H1 (cell line): ENCODE data around the gene C5orf15. TPM values are rescaled to one million over a fixed set of nuclear protein-coding genes. Genes with fewer than 3 reads are reported as not detected.

Experiments
- CTCF ChIA-PET: fragments of 300-600 bp; sonication (Branson Sonifier 250); formaldehyde crosslinking; loops from one replicate; lab custom pipeline; 2021; ENCODE audit not compliant: partially characterized antibody; lab: Charles Lee
- POLR2A ChIA-PET: fragments of 300-600 bp; sonication (Branson Sonifier 250); formaldehyde crosslinking; loops from one replicate; lab custom pipeline; 2021; ENCODE audit warnings: inconsistent platforms; ENCODE audit not compliant: partially characterized antibody; lab: Charles Lee
- DNase-seq, 2 experiments: peaks; one replicate each; pipeline versions ENCODE4 v3.0.0 to v3.0.0-alpha.2; 2010 to 2022; ENCODE audit warnings: low spot score in 2 of 2, low read depth in 1 of 2, mixed read lengths in 1 of 2
- FAIRE-seq: peaks from 2 replicates; lab custom pipeline; 2011; peaks lifted over from hg19 to GRCh38; lab: Jason Lieb, UNC
- H2AFZ ChIP-seq: 2 replicates; pipeline ENCODE4 v1.8.1; 2012; ENCODE audit warnings: low read length, inconsistent platforms
- H2AK5ac ChIP-seq: 2 replicates; pipeline ENCODE4 v1.6.1; 2013; ENCODE audit warnings: low read depth, low read length
- H2BK120ac ChIP-seq: replicated peaks from 2 replicates; pipeline ENCODE3; 2013; ENCODE audit warnings: low read depth, low read length, inconsistent platforms
- H2BK12ac ChIP-seq: 2 replicates; pipeline ENCODE4 v1.6.1; 2013; ENCODE audit warnings: low read depth, low read length
- H2BK15ac ChIP-seq: 2 replicates; pipeline ENCODE4 v1.6.1; 2013; ENCODE audit warnings: low read length
- H2BK20ac ChIP-seq: 2 replicates; pipeline ENCODE4 v1.6.1; 2013; ENCODE audit warnings: low read length
- H2BK5ac ChIP-seq: 2 replicates; pipeline ENCODE4 v1.6.1; 2013; ENCODE audit warnings: low read depth, low read length
- H3K14ac ChIP-seq: 2 replicates; pipeline ENCODE4 v1.6.1; 2013; ENCODE audit warnings: inconsistent platforms; ENCODE audit not compliant: insufficient read length
- H3K18ac ChIP-seq: 2 replicates; pipeline ENCODE4 v1.6.1; 2013; ENCODE audit warnings: low read length; ENCODE audit errors: extremely low read depth
- H3K23ac ChIP-seq: 2 replicates; pipeline ENCODE4 v1.6.1; 2013; ENCODE audit warnings: inconsistent platforms; ENCODE audit not compliant: insufficient read length
- H3K23me2 ChIP-seq: 2 replicates; pipeline ENCODE4 v1.6.1; 2013; ENCODE audit warnings: low read depth, low read length
- H3K27ac ChIP-seq: 2 replicates; pipeline ENCODE4 v1.6.1; 2011; ENCODE audit warnings: low read depth, low read length, inconsistent platforms
- H3K27me3 ChIP-seq, 4 experiments: replicated peaks in 1 of 4; 1 replicate in 1 of 4; 2 replicates in 3 of 4; pipeline versions ENCODE4 v1.6.1 to v1.8.1; 2011 to 2013; ENCODE audit warnings: low read length in 3 of 4, mild to moderate bottlenecking in 3 of 4, inconsistent platforms in 2 of 4, mixed read lengths in 2 of 4, moderate library complexity in 1 of 4; ENCODE audit not compliant: control insufficient read depth in 3 of 4, insufficient read depth in 3 of 4; ENCODE audit errors: extremely low read depth in 1 of 4
- H3K36me3 ChIP-seq, 4 experiments: 2 replicates each; pipeline versions ENCODE4 v1.6.1 to v1.8.1; 2011 to 2013; ENCODE audit warnings: mild to moderate bottlenecking in 4 of 4, low read length in 3 of 4, moderate library complexity in 2 of 4, control low read depth in 1 of 4, inconsistent platforms in 1 of 4; ENCODE audit not compliant: insufficient read depth in 4 of 4, control insufficient read depth in 2 of 4
- H3K4ac ChIP-seq: replicated peaks from 2 replicates; pipeline ENCODE3; 2013; ENCODE audit warnings: low read length, low read depth, mixed read lengths, inconsistent platforms; ENCODE audit not compliant: insufficient read length
- H3K4me1 ChIP-seq, 4 experiments: replicated peaks in 1 of 4; 1 replicate in 1 of 4; 2 replicates in 3 of 4; pipeline versions ENCODE4 v1.6.1 to v1.8.1; 2011 to 2013; ENCODE audit warnings: low read length in 3 of 4, inconsistent platforms in 2 of 4, mixed read lengths in 1 of 4; ENCODE audit not compliant: insufficient read depth in 4 of 4, control insufficient read depth in 3 of 4
- H3K4me2 ChIP-seq, 2 experiments: 2 replicates each; pipeline versions ENCODE4 v1.6.1 to v1.8.1; 2011 to 2013; ENCODE audit warnings: low read depth in 2 of 2, low read length in 2 of 2, control low read depth in 1 of 2, inconsistent platforms in 1 of 2, mild to moderate bottlenecking in 1 of 2; ENCODE audit not compliant: insufficient read depth in 1 of 2
- H3K4me3 ChIP-seq, 4 experiments: fragments of 200-600, 300-600 bp in 1 of 4; sonication (generic), shearing (Covaris generic), sonication (Bioruptor Twin) in 1 of 4; 2 replicates each; pipeline versions ENCODE4 v1.5.1 to v1.8.1; 2011 to 2016; ENCODE audit warnings: low read length in 4 of 4, low read depth in 3 of 4, control low read depth in 2 of 4, inconsistent platforms in 2 of 4, mild to moderate bottlenecking in 2 of 4, mixed read lengths in 1 of 4, moderate library complexity in 1 of 4; ENCODE audit not compliant: insufficient read depth in 2 of 4; ENCODE audit errors: extremely low read depth in 1 of 4
- H3K56ac ChIP-seq: replicated peaks from 2 replicates; pipeline ENCODE3; 2013; ENCODE audit warnings: low read depth, mild to moderate bottlenecking, mixed read lengths, low read length, inconsistent platforms; ENCODE audit not compliant: insufficient read length
- H3K79me1 ChIP-seq: 2 replicates; pipeline ENCODE4 v1.6.1; 2013; ENCODE audit warnings: low read depth, low read length, control low read depth
- H3K79me2 ChIP-seq, 2 experiments: 2 replicates each; pipeline versions ENCODE4 v1.6.1 to v1.8.1; 2012 to 2013; ENCODE audit warnings: low read length in 2 of 2, mild to moderate bottlenecking in 2 of 2, inconsistent platforms in 1 of 2; ENCODE audit not compliant: insufficient read depth in 2 of 2, control insufficient read depth in 1 of 2
- H3K9ac ChIP-seq, 4 experiments: replicated peaks in 1 of 4; 1 replicate in 1 of 4; 2 replicates in 3 of 4; pipeline versions ENCODE4 v1.6.1 to v1.8.1; 2011 to 2013; ENCODE audit warnings: low read depth in 3 of 4, low read length in 3 of 4, control low read depth in 2 of 4, mild to moderate bottlenecking in 2 of 4, moderate library complexity in 2 of 4, inconsistent platforms in 1 of 4; ENCODE audit errors: extremely low read depth in 1 of 4
- H3K9me3 ChIP-seq, 2 experiments: 2 replicates each; pipeline versions ENCODE4 v1.6.1 to v1.8.1; 2012 to 2013; ENCODE audit warnings: mild to moderate bottlenecking in 2 of 2, moderate library complexity in 2 of 2, control low read depth in 1 of 2, inconsistent platforms in 1 of 2, low read depth in 1 of 2, low read length in 1 of 2, mixed read lengths in 1 of 2; ENCODE audit not compliant: insufficient read depth in 2 of 2
- H4K20me1 ChIP-seq, 2 experiments: replicated peaks in 1 of 2; 2 replicates each; pipeline versions ENCODE3 to v1.8.1; 2011 to 2013; ENCODE audit warnings: inconsistent platforms in 2 of 2, low read length in 2 of 2, mild to moderate bottlenecking in 1 of 2; ENCODE audit not compliant: insufficient read depth in 2 of 2, control insufficient read depth in 1 of 2
- H4K5ac ChIP-seq: 2 replicates; pipeline ENCODE4 v1.6.1; 2013; ENCODE audit warnings: low read length, low read depth, mixed read lengths, inconsistent platforms; ENCODE audit not compliant: insufficient read length
- H4K8ac ChIP-seq: 2 replicates; pipeline ENCODE4 v1.8.0; 2013; ENCODE audit warnings: mild to moderate bottlenecking, moderate library complexity, low read length, inconsistent platforms; ENCODE audit not compliant: insufficient read depth; ENCODE audit errors: extremely low read depth
- H4K91ac ChIP-seq: replicated peaks from 2 replicates; pipeline ENCODE3; 2013; ENCODE audit warnings: low read length, mixed read lengths, inconsistent platforms; ENCODE audit not compliant: insufficient read length
- GABPA ChIP-seq: IDR thresholded peaks from 2 replicates; pipeline ENCODE4 v1.6.1; 2011; ENCODE audit warnings: mild to moderate bottlenecking, low read length, moderate library complexity, borderline replicate concordance; ENCODE audit not compliant: insufficient read depth
- MAX ChIP-seq: IDR thresholded peaks from 2 replicates; pipeline ENCODE4 v1.6.1; 2012; ENCODE audit warnings: inconsistent platforms
- TBP ChIP-seq: IDR thresholded peaks from 2 replicates; pipeline ENCODE4 v1.6.1; 2011; ENCODE audit warnings: low read depth, low read length, improper control_type of control experiment
- TEAD4 ChIP-seq: IDR thresholded peaks from 2 replicates; pipeline ENCODE4 v1.6.1; 2012; ENCODE audit warnings: low read depth, low read length, inconsistent platforms, mixed read lengths
- WGBS, 2 experiments: shearing (Covaris generic) in 1 of 2; methylation state at CpG; one replicate each; pipeline versions ENCODE4 v1.1.6 to v1.1.7; 2013 to 2015; ENCODE audit warnings: low lambda C conversion rate in 2 of 2, mixed read lengths in 2 of 2, inconsistent platforms in 1 of 2, low coverage in 1 of 2, missing lambda C conversion rate in 1 of 2; ENCODE audit not compliant: insufficient replicate concordance in 2 of 2, insufficient coverage in 1 of 2, insufficient read length in 1 of 2; ENCODE audit errors: extremely low coverage in 1 of 2, missing lambda C conversion rate in 1 of 2; 5-methylcytosine and 5-hydroxymethylcytosine counted together
- polyA plus RNA-seq, 7 experiments: library from polyadenylated mRNA; depleted of rRNA in 3 of 7; stranded (reverse) in 5 of 7; unstranded in 2 of 7; fragments of >200 nt in 5 of 7; fragments of 200-250 nt in 2 of 7; gene quantifications; 1 replicate in 5 of 7; 2 replicates in 1 of 7; 4 replicates in 1 of 7; pipeline versions ENCODE4 v1.2.1 to v1.2.3, GENCODE V29; 2011 to 2013; ENCODE audit warnings: missing spikeins in 2 of 7, mixed read lengths in 2 of 7
- total RNA-seq: library from RNA; stranded (reverse); fragmentation: NEBNext Ultra II Directional; extraction: Animal tissue kit (Norgen Biotek cat#: 25700); gene quantifications from 2 replicates; pipeline ENCODE4 v1.2.1, GENCODE V29; 2021
- TF ChIP-seq, protein P1 (sequence below): IDR thresholded peaks from 2 replicates; pipeline ENCODE4 v1.6.1; 2012; ENCODE audit warnings: inconsistent platforms
- TF ChIP-seq, protein P2 (sequence below): IDR thresholded peaks from 2 replicates; pipeline ENCODE4 v1.6.1; 2012; ENCODE audit warnings: low read length, inconsistent platforms

The C5orf15 gene
- total and polyA plus RNA-seq, 2 of the 8 experiments (the other 6 are each of a cell fraction or from before 2014, with no cell fraction given), result 31.7 to 39.3 TPM

- H3K4me3 ChIP-seq, result no peak overlapping the region
- H4K20me1 ChIP-seq, result no peaks in the 10 kb centered on the region
- H3K4me2 ChIP-seq, result no peak overlapping the region
- H3K36me3 ChIP-seq, result no peaks in the 10 kb centered on the region
- no peaks in the 10 kb centered on the region; a peak in 1 of 7 replicates for H3K27me3 ChIP-seq
- no peak overlapping the region for H3K23ac ChIP-seq
- H3K9me3 ChIP-seq, result peaks cover 0 to 4% of the 10 kb centered on the region in 2 experiments; a peak in 1 of 4 replicates
- no peak overlapping the region for H4K8ac ChIP-seq
- H3K4ac ChIP-seq, result no peak overlapping the region
- H2BK5ac ChIP-seq, result no peak overlapping the region
- POLR2A ChIA-PET, result no interaction called here
- no peak overlapping the region for H2AFZ ChIP-seq
- H2AK5ac ChIP-seq, result 0 out of 2 replicates have a peak overlapping the region, but pooled peaks have one; percentile 39
- H4K5ac ChIP-seq, result no peak overlapping the region
- no peak overlapping the region for H4K91ac ChIP-seq
- no peak overlapping the region for H2BK12ac ChIP-seq
- H3K9ac ChIP-seq, result no peak overlapping the region
- DNase-seq, result no peak
- no peak overlapping the region for H3K18ac ChIP-seq
- 86% methylated on average over 5 of the region's 5 CpGs; no CpG with 5 or more reads in 1 of the 2 experiments for WGBS, 2 experiments
- peaks cover 1% of the 10 kb centered on the region; the same call in 1 of the 2 replicates for H3K23me2 ChIP-seq
- H3K79me2 ChIP-seq, result no peaks in the 10 kb centered on the region
- no peak overlapping the region for H2BK20ac ChIP-seq
- no peak for FAIRE-seq
- no peak overlapping the region for H3K56ac ChIP-seq
- H3K27ac ChIP-seq, result no peak overlapping the region
- H3K4me1 ChIP-seq, result no peaks in the 10 kb centered on the region; a peak in 1 of 7 replicates
- CTCF ChIA-PET, result interaction anchor here (0.8 to 2.0 kb wide), 7 partner anchors 9 to 819 kb away, joined by 3 to 15 read pairs (median 3); no protein-coding TSS in a partner anchor
- H3K14ac ChIP-seq, result no peak overlapping the region
- no peaks in the 10 kb centered on the region for H3K79me1 ChIP-seq
- no peak overlapping the region for H2BK120ac ChIP-seq
- no peak overlapping the region for H2BK15ac ChIP-seq
- TF ChIP-seq MAX (no peak), TEAD4 (no peak), TBP (no peak), GABPA (no peak)
- TF ChIP-seq, protein P1, sequence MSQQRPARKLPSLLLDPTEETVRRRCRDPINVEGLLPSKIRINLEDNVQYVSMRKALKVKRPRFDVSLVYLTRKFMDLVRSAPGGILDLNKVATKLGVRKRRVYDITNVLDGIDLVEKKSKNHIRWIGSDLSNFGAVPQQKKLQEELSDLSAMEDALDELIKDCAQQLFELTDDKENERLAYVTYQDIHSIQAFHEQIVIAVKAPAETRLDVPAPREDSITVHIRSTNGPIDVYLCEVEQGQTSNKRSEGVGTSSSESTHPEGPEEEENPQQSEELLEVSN, result no peak
- TF ChIP-seq, protein P2, sequence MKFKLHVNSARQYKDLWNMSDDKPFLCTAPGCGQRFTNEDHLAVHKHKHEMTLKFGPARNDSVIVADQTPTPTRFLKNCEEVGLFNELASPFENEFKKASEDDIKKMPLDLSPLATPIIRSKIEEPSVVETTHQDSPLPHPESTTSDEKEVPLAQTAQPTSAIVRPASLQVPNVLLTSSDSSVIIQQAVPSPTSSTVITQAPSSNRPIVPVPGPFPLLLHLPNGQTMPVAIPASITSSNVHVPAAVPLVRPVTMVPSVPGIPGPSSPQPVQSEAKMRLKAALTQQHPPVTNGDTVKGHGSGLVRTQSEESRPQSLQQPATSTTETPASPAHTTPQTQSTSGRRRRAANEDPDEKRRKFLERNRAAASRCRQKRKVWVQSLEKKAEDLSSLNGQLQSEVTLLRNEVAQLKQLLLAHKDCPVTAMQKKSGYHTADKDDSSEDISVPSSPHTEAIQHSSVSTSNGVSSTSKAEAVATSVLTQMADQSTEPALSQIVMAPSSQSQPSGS, result no peak
Observed at GRCh38 chr5:133934822-133935666, 33.4 kb downstream of the C5orf15 start.
